Left ventricle myocardium inferior (tissue), 1 donor: ENCODE measurements around the gene VMO1. TPM values are rescaled to one million over a fixed set of nuclear protein-coding genes. Genes with fewer than 3 reads are reported as not detected.
"Not testable (repeated sequence)": the region's sequence is repeated elsewhere in the genome, so short reads cannot be mapped to it uniquely, and the experiment has no call there.

Experiments used
- DNase-seq: peaks from one replicate; pipeline ENCODE4 v3.0.0-alpha.2; 2020
- H3K27ac ChIP-seq: fragments of 200-600 bp; replicated peaks from 2 replicates; pipeline ENCODE4 v1.8.0; 2021
- H3K27me3 ChIP-seq: fragments of 200-600 bp; 2 replicates; pipeline ENCODE4 v1.8.0; 2021; ENCODE audit warnings: low read depth
- H3K36me3 ChIP-seq: fragments of 200-600 bp; 2 replicates; pipeline ENCODE4 v1.8.0; 2021
- H3K4me1 ChIP-seq: fragments of 200-600 bp; 2 replicates; pipeline ENCODE4 v1.8.0; 2021
- H3K4me3 ChIP-seq: fragments of 200-600 bp; 2 replicates; pipeline ENCODE4 v1.8.0; 2021; ENCODE audit warnings: mild to moderate bottlenecking, moderate library complexity
- H3K9me3 ChIP-seq: fragments of 200-600 bp; replicated peaks from 2 replicates; pipeline ENCODE4 v1.8.0; 2021
- CTCF ChIP-seq: fragments of 200-600 bp; IDR thresholded peaks from 2 replicates; pipeline ENCODE4 v1.8.0; 2021; ENCODE audit warnings: antibody characterized with exemption, mild to moderate bottlenecking, borderline replicate concordance
- intact Hi-C: fragments of 100-400 bp; cut with micrococcal nuclease; formaldehyde crosslinking; loops from one replicate; pipeline ENCODE4 v1.11.0; 2022
- long read RNA-seq: library from polyadenylated mRNA; unstranded; transcript quantifications from one replicate; pipeline ENCODE4 v2.0.0, GENCODE V29; 2021
- total RNA-seq: library from RNA; stranded (reverse); fragmentation: NEBNext Ultra II Directional; extraction: Animal tissue kit (Norgen Biotek cat#: 25700); gene quantifications from one replicate; pipeline ENCODE4 v1.2.1, GENCODE V29; 2021
- donor health status: DM: no; HTN: yes; CAD: no; lungs with severe emphysema.

The VMO1 gene
- 0.63 TPM for total RNA-seq
- long read RNA-seq = 0 reads

- Histone ChIP-seq H3K36me3 (no peaks in the 10 kb centered on the region), H3K9me3 (no peaks in the 10 kb centered on the region), H3K27ac (no peak within 1 kb of the TSS), H3K27me3 (peaks cover 54% of the 10 kb centered on the region), H3K4me3 (peak within 1 kb of the TSS; percentile 57), H3K4me1 (peaks cover 55% of the 10 kb centered on the region)
- intact Hi-C loops = loop anchor here (5.0 kb wide), 1 partner anchor 101 kb away; no protein-coding TSS in a partner anchor
- no peak for DNase-seq
- TF ChIP-seq CTCF = no peak
Measured at GRCh38 chr17:4786106-4786511, at the start of gene VMO1. TSS of gene VMO1 (minus strand) at chr17:4786364. CDS start at chr17:4786352, 12 bp downstream.

- intact Hi-C loops = loop anchor here (10.0 kb wide), 1 partner anchor 50 kb away; no protein-coding TSS in a partner anchor
- H3K27ac ChIP-seq = peak overlapping the region; percentile 95
- no peaks in the 10 kb centered on the region for H3K36me3 ChIP-seq
- no peaks in the 10 kb centered on the region for H3K9me3 ChIP-seq
- H3K4me1 ChIP-seq = peaks cover 65% of the 10 kb centered on the region
- DNase-seq = no peak
- TF ChIP-seq CTCF = no peak
- H3K27me3 ChIP-seq = no peaks in the 10 kb centered on the region
- peak overlapping the region; percentile 93 for H3K4me3 ChIP-seq
Measured at GRCh38 chr17:4834681-4835020, 48.5 kb upstream of the VMO1 start.

- DNase-seq = no peak
- peaks cover 60% of the 10 kb centered on the region for H3K4me1 ChIP-seq
- no peak for TF ChIP-seq CTCF
- intact Hi-C loops = loop anchor here (10.0 kb wide), 1 partner anchor 51 kb away; no protein-coding TSS in a partner anchor
- no peaks in the 10 kb centered on the region for H3K9me3 ChIP-seq
- H3K27ac ChIP-seq = peak overlapping the region; percentile 95
- H3K27me3 ChIP-seq = no peaks in the 10 kb centered on the region
- H3K36me3 ChIP-seq = no peaks in the 10 kb centered on the region
- H3K4me3 ChIP-seq = peak overlapping the region; percentile 93
Measured at GRCh38 chr17:4833941-4834680, 47.9 kb upstream of the VMO1 start.

GRCh38 chr17:4833178-4833940 is 47.2 kb upstream of the VMO1 start, which contains the start of gene MINK1:
TSS of gene MINK1 (plus strand) at chr17:4833340. CDS start at chr17:4833584, 244 bp downstream.
- Histone ChIP-seq H3K27me3 (no peaks in the 10 kb centered on the region), H3K9me3 (no peaks in the 10 kb centered on the region), H3K4me3 (peak within 1 kb of the TSS; percentile 93), H3K4me1 (peaks cover 52% of the 10 kb centered on the region), H3K36me3 (no peaks in the 10 kb centered on the region), H3K27ac (peak within 1 kb of the TSS; percentile 95)
- no peak for TF ChIP-seq CTCF
- intact Hi-C loops = loop anchor here (10.0 kb wide), 1 partner anchor 51 kb away; no protein-coding TSS in a partner anchor
- DNase-seq = peak; percentile 87

GRCh38 chr17:4832829-4833177 is 46.6 kb upstream of the VMO1 start:
- not testable (repeated sequence) for H3K9me3 ChIP-seq, DNase-seq, H3K27me3 ChIP-seq, H3K36me3 ChIP-seq
- Histone ChIP-seq H3K4me3 (peak overlapping the region; percentile 93), H3K27ac (peak overlapping the region; percentile 95), H3K4me1 (peaks cover 47% of the 10 kb centered on the region)
- intact Hi-C loops = loop anchor here (10.0 kb wide), 1 partner anchor 52 kb away; no protein-coding TSS in a partner anchor
